ENCODE results near the gene GPR21. TPM values are rescaled to one million over a fixed set of nuclear protein-coding genes. Genes with fewer than 3 reads are reported as not detected.

GPR21 gene
- total RNA-seq, 1 experiment from 2014 or later: 0.63 TPM

GRCh38 chr9:123043081-123043939 is 9.8 kb downstream of the GPR21 start (continued):
- TF ChIP-seq PREB (CRISPR knock-in tag; IDR thresholded peaks at IDR 0.05; ENCODE audit: borderline replicate concordance) (no peak), ATF2 (CRISPR knock-in tag; IDR thresholded peaks at IDR 0.05; ENCODE audit: borderline replicate concordance, low read depth) (no peak)

- CTCF ChIA-PET: no interaction called here
- DNase-seq (ENCODE audit: low spot score) (no peak), ATAC-seq (no peak)
- Mint-ChIP-seq H3K36me3 (peaks cover 9% of the 10 kb centered on the region), H3K27ac (peak overlapping the region; percentile 3; the same call in 1 of the 2 replicates), H3K4me1 (no peaks in the 10 kb centered on the region), H3K4me3 (no peak overlapping the region), H3K27me3 (ENCODE audit: low read depth) (no peaks in the 10 kb centered on the region), H3K9me3 (no peaks in the 10 kb centered on the region)
- POLR2A ChIA-PET: no interaction called here
- TF ChIP-seq ATF6 (CRISPR knock-in tag; IDR thresholded peaks at IDR 0.05): no peak
- TF ChIP-seq AR (CRISPR knock-in tag; IDR thresholded peaks at IDR 0.05): no peak
- TF ChIP-seq JUN (CRISPR knock-in tag; IDR thresholded peaks at IDR 0.05): no peak
- TF ChIP-seq E2F1 (CRISPR knock-in tag; IDR thresholded peaks at IDR 0.05): no peak
- TF ChIP-seq OVOL2 (CRISPR knock-in tag; IDR thresholded peaks at IDR 0.05; ENCODE audit: borderline replicate concordance): no peak
- no peak for TF ChIP-seq ZNF263 (CRISPR knock-in tag; IDR thresholded peaks at IDR 0.05; ENCODE audit: low read depth)
- TF ChIP-seq E2F5 (CRISPR knock-in tag; IDR thresholded peaks at IDR 0.05): no peak
- TF ChIP-seq SMAD4 (CRISPR knock-in tag; IDR thresholded peaks at IDR 0.05): no peak
- TF ChIP-seq SOX15 (CRISPR knock-in tag; IDR thresholded peaks at IDR 0.05): no peak
- no peak for TF ChIP-seq ZNF232 (CRISPR knock-in tag; IDR thresholded peaks at IDR 0.05)
Measured at GRCh38 chr9:123044586-123044985, 11.1 kb downstream of the GPR21 start.

All from WTC11 (cell line).